Right kidney (tissue), 1 donor: ENCODE results near the gene SYNGR1.
A peak's percentile ranks its signal among the peaks of the same experiment; 100 is the strongest.

Experiments
- DNase-seq: peaks from one replicate; pipeline ENCODE4 v3.0.0-alpha.2; 2016

SYNGR1 gene

GRCh38 chr22:39369186-39369585, 19.4 kb downstream of the SYNGR1 start:
- DNase-seq, result no peak

- DNase-seq, result no peak
Observed at GRCh38 chr22:39369586-39369985, 19.8 kb downstream of the SYNGR1 start.

- DNase-seq, result no peak
Observed at GRCh38 chr22:39371732-39372131, 21.9 kb downstream of the SYNGR1 start.

GRCh38 chr22:39374191-39374590, 24.4 kb downstream of the SYNGR1 start:
- DNase-seq, result no peak

GRCh38 chr22:39374801-39375200, 25.0 kb downstream of the SYNGR1 start:
- DNase-seq, result no peak

GRCh38 chr22:39375646-39376045, 25.9 kb downstream of the SYNGR1 start:
- DNase-seq, result no peak

GRCh38 chr22:39379756-39380730, 30.3 kb downstream of the SYNGR1 start:
- no peak for DNase-seq

GRCh38 chr22:39381009-39381755, 31.4 kb downstream of the SYNGR1 start:
- DNase-seq, result no peak

- no peak for DNase-seq
Observed at GRCh38 chr22:39381930-39382329, 32.1 kb downstream of the SYNGR1 start.

- DNase-seq, result no peak
Observed at GRCh38 chr22:39382410-39382809, 32.6 kb downstream of the SYNGR1 start.

GRCh38 chr22:39383841-39384625, 34.2 kb downstream of the SYNGR1 start:
- no peak for DNase-seq

- DNase-seq, result no peak
Observed at GRCh38 chr22:39384750-39385480, 35.1 kb downstream of the SYNGR1 start.

- DNase-seq, result peak; percentile 77
Observed at GRCh38 chr22:39388261-39389011, 38.6 kb downstream of the SYNGR1 start.

GRCh38 chr22:39389420-39389819, 39.6 kb downstream of the SYNGR1 start:
- DNase-seq, result no peak

- DNase-seq, result no peak
Observed at GRCh38 chr22:39392341-39392948, 42.7 kb downstream of the SYNGR1 start.

GRCh38 chr22:39395936-39396796, 46.4 kb downstream of the SYNGR1 start:
- DNase-seq, result no peak

- no peak for DNase-seq
Observed at GRCh38 chr22:39396797-39397195, 47.0 kb downstream of the SYNGR1 start.

GRCh38 chr22:39401301-39401631, 51.5 kb downstream of the SYNGR1 start:
- no peak for DNase-seq

- peak; percentile 37 for DNase-seq
Observed at GRCh38 chr22:39405346-39406085, 55.7 kb downstream of the SYNGR1 start.
